Loucy (cell line): ENCODE measurements around the gene ZNF775.

Experiments used
- EZH2phosphoT487 ChIP-seq: fragments of 200-600 bp; IDR thresholded peaks from 2 replicates; pipeline ENCODE4 v1.6.1; 2018; ENCODE audit warnings: antibody characterized with exemption, mild to moderate bottlenecking, moderate library complexity, borderline replicate concordance
- TF ChIP-seq, protein P1 (sequence below): fragments of 200-600 bp; sonication (generic); conservative IDR thresholded peaks from 2 replicates; pipeline ENCODE4 v1.5.1; 2014; ENCODE audit warnings: mild to moderate bottlenecking, antibody characterized with exemption, low read length

DNA sequence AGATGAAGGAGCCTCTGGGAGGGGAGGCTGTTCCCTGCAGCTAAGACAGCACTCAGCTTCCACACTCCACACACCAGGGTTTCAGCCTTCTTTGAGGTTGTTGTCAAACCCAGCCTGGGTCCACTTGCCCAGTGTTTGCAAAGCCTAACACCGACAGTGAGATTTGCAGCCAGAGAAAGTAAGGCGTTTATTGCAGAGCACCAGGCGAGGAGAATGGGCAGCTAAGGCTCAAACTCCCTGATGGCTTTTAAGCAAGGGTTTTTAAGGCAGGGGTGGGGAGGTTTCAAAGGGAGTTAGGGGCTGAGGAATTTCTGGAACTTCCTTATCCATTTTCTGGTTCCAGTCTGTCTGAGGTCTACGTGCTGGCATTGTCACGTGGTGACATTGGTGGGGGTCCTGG lies 4.7 kb upstream of the ZNF775 start:
- TF ChIP-seq EZH2phosphoT487, result no peak
- TF ChIP-seq, protein P1, sequence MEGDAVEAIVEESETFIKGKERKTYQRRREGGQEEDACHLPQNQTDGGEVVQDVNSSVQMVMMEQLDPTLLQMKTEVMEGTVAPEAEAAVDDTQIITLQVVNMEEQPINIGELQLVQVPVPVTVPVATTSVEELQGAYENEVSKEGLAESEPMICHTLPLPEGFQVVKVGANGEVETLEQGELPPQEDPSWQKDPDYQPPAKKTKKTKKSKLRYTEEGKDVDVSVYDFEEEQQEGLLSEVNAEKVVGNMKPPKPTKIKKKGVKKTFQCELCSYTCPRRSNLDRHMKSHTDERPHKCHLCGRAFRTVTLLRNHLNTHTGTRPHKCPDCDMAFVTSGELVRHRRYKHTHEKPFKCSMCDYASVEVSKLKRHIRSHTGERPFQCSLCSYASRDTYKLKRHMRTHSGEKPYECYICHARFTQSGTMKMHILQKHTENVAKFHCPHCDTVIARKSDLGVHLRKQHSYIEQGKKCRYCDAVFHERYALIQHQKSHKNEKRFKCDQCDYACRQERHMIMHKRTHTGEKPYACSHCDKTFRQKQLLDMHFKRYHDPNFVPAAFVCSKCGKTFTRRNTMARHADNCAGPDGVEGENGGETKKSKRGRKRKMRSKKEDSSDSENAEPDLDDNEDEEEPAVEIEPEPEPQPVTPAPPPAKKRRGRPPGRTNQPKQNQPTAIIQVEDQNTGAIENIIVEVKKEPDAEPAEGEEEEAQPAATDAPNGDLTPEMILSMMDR, result no peak
